HL-60 (cell line): ENCODE data around the gene STAT4.

Experiments used
- CTCF ChIP-seq: IDR thresholded peaks from one replicate; pipeline ENCODE4 v1.5.1; 2011; ENCODE audit warnings: low read length, control low read depth, inconsistent platforms; ENCODE audit not compliant: insufficient read depth
- GABPA ChIP-seq: IDR thresholded peaks from 2 replicates; pipeline ENCODE4 v1.6.1; 2012; ENCODE audit warnings: low read depth
- POLR2AphosphoS5 ChIP-seq: IDR thresholded peaks from 2 replicates; pipeline ENCODE4 v1.6.1; 2012; ENCODE audit warnings: low read depth
- TF ChIP-seq, protein P1 (sequence below): IDR thresholded peaks from 2 replicates; pipeline ENCODE4 v1.6.1; 2012; ENCODE audit warnings: low read depth; ENCODE audit not compliant: insufficient replicate concordance

DNA sequence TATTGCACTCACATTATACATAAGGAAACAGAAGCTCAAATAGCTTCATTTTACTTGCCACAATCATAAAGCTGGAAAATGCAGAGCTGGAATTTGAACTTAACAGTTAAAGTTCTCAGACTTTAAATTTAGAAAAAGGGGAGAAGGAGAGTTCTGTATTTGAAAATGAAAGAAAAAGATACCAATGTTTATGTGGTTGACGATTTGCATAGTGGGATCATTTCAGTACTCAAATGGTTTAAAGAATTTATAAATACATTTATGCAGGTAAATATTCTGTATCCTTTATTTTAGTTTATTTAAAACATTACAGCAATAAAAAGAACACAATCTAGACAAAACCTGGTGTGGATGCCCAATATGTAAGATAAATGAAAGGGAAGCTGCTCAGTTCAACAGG is 25.5 kb upstream of the STAT4 start:
- TF ChIP-seq CTCF (no peak), GABPA (no peak), POLR2AphosphoS5 (no peak)
- TF ChIP-seq, protein P1, sequence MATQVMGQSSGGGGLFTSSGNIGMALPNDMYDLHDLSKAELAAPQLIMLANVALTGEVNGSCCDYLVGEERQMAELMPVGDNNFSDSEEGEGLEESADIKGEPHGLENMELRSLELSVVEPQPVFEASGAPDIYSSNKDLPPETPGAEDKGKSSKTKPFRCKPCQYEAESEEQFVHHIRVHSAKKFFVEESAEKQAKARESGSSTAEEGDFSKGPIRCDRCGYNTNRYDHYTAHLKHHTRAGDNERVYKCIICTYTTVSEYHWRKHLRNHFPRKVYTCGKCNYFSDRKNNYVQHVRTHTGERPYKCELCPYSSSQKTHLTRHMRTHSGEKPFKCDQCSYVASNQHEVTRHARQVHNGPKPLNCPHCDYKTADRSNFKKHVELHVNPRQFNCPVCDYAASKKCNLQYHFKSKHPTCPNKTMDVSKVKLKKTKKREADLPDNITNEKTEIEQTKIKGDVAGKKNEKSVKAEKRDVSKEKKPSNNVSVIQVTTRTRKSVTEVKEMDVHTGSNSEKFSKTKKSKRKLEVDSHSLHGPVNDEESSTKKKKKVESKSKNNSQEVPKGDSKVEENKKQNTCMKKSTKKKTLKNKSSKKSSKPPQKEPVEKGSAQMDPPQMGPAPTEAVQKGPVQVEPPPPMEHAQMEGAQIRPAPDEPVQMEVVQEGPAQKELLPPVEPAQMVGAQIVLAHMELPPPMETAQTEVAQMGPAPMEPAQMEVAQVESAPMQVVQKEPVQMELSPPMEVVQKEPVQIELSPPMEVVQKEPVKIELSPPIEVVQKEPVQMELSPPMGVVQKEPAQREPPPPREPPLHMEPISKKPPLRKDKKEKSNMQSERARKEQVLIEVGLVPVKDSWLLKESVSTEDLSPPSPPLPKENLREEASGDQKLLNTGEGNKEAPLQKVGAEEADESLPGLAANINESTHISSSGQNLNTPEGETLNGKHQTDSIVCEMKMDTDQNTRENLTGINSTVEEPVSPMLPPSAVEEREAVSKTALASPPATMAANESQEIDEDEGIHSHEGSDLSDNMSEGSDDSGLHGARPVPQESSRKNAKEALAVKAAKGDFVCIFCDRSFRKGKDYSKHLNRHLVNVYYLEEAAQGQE, result no peak
